HCT116 (cell line): ENCODE measurements around the gene TSEN34. TPM values are rescaled to one million over a fixed set of nuclear protein-coding genes. Genes with fewer than 3 reads are reported as not detected.

Experiments
- ATAC-seq: fragments of 200-7000 bp; cut with Tn5 transposase; 2 replicates; pipeline ENCODE4 v1.9.1; 2020; ENCODE audit warnings: mild to moderate bottlenecking, moderate library complexity
- BruUV-seq: library from RNA; stranded (reverse); fragments of 400-500 nt; replicated peaks from 2 replicates; lab custom pipeline; 2021; lab: Mats Ljungman, UMichigan
- CTCF ChIA-PET: fragments of 300-600 bp; sonication (Branson Sonifier 250); formaldehyde crosslinking; loops from one replicate; lab custom pipeline; 2021; ENCODE audit warnings: antibody characterized with exemption; lab: Charles Lee
- POLR2A ChIA-PET: fragments of 300-600, 350-600 bp; sonication (Branson Sonifier 250); formaldehyde crosslinking; loops from one replicate; lab custom pipeline; 2021; ENCODE audit warnings: antibody characterized with exemption; lab: Charles Lee
- RAD21 ChIA-PET, 2 experiments: fragments of 300-600 bp; sonication (Branson Sonifier 250); formaldehyde crosslinking; loops; one replicate each; lab custom pipeline; 2023; ENCODE audit warnings: low total read pairs in 2 of 2; ENCODE audit not compliant: uncharacterized antibody in 2 of 2, unreplicated experiment in 2 of 2, low non-redundant PET in 1 of 2; lab: Charles Lee
- DNase-seq: peaks from one replicate; pipeline ENCODE4 v3.0.0-alpha.2; 2010; ENCODE audit warnings: low read depth, low spot score
- H2AFZ ChIP-seq: fragments of 200-600 bp; shearing (Covaris generic), sonication (generic); 2 replicates; pipeline ENCODE4 v1.6.1; 2017; ENCODE audit warnings: low read depth, mixed run types, mixed read lengths, antibody characterized with exemption, low read length; ENCODE audit not compliant: poor library complexity, severe bottlenecking
- H3K27ac ChIP-seq: 2 replicates; pipeline ENCODE4 v1.5.1; 2012; ENCODE audit warnings: low read depth, low read length
- H3K27me3 ChIP-seq: fragments of 200-600 bp; sonication (generic); 2 replicates; pipeline ENCODE4 v1.6.1; 2016; ENCODE audit warnings: mixed run types, low read length, mixed read lengths; ENCODE audit not compliant: insufficient read depth
- H3K36me3 ChIP-seq, 2 experiments: fragments of 200-500 bp in 1 of 2; fragments of 200-600 bp in 1 of 2; sonication (Bioruptor generic) in 1 of 2; sonication (generic) in 1 of 2; 2 replicates each; pipeline versions ENCODE4 v1.5.1 to v1.6.1; 2014 to 2016; ENCODE audit warnings: low read length in 2 of 2, inconsistent platforms in 1 of 2, mixed read lengths in 1 of 2, mixed run types in 1 of 2; ENCODE audit not compliant: insufficient read depth in 2 of 2, control insufficient read depth in 1 of 2
- H3K4me1 ChIP-seq, 2 experiments: fragments of 200-600 bp in 1 of 2; sonication (generic) in 1 of 2; 2 replicates each; pipeline versions ENCODE4 v1.5.1 to v1.6.1; 2012 to 2017; ENCODE audit warnings: low read length in 2 of 2, inconsistent platforms in 1 of 2, mild to moderate bottlenecking in 1 of 2, mixed read lengths in 1 of 2, mixed run types in 1 of 2, moderate library complexity in 1 of 2; ENCODE audit not compliant: insufficient read depth in 2 of 2, control insufficient read depth in 1 of 2
- H3K4me2 ChIP-seq: fragments of 200-600 bp; sonication (generic); 2 replicates; pipeline ENCODE4 v1.6.1; 2017; ENCODE audit warnings: mixed run types, low read length, mixed read lengths
- H3K4me3 ChIP-seq, 2 experiments: fragments of 200-600 bp in 1 of 2; sonication (generic) in 1 of 2; replicated peaks in 1 of 2; 2 replicates each; pipeline ENCODE4 v1.5.1; 2011 to 2016; ENCODE audit warnings: low read length in 2 of 2, control low read depth in 1 of 2, low read depth in 1 of 2, mild to moderate bottlenecking in 1 of 2, mixed read lengths in 1 of 2, mixed run types in 1 of 2
- H3K79me2 ChIP-seq: fragments of 200-600 bp; sonication (generic); 2 replicates; pipeline ENCODE4 v1.6.1; 2017; ENCODE audit warnings: mild to moderate bottlenecking, mixed run types, low read length, moderate library complexity, mixed read lengths; ENCODE audit not compliant: insufficient read depth
- H3K9ac ChIP-seq: fragments of 200-600 bp; sonication (generic); 2 replicates; pipeline ENCODE4 v1.6.1; 2016; ENCODE audit warnings: low read length, mixed read lengths
- H3K9me2 ChIP-seq: fragments of 200-600 bp; sonication (generic), shearing (Covaris generic); 2 replicates; pipeline ENCODE4 v1.6.1; 2017; ENCODE audit warnings: mixed run types, mild to moderate bottlenecking, moderate library complexity; ENCODE audit not compliant: insufficient read depth
- H3K9me3 ChIP-seq, 2 experiments: fragments of 200-500 bp in 1 of 2; fragments of 200-600 bp in 1 of 2; sonication (Bioruptor generic) in 1 of 2; sonication (generic) in 1 of 2; 2 replicates each; pipeline ENCODE4 v1.6.1; 2014 to 2017; ENCODE audit warnings: low read length in 2 of 2, mixed read lengths in 2 of 2, inconsistent platforms in 1 of 2, low read depth in 1 of 2, mild to moderate bottlenecking in 1 of 2, mixed run types in 1 of 2, moderate library complexity in 1 of 2; ENCODE audit not compliant: control insufficient read depth in 1 of 2, insufficient read depth in 1 of 2
- H4K20me1 ChIP-seq: fragments of 200-600 bp; sonication (generic), shearing (Covaris generic); 2 replicates; pipeline ENCODE4 v1.6.1; 2017; ENCODE audit warnings: mixed run types, mild to moderate bottlenecking, moderate library complexity; ENCODE audit not compliant: insufficient read depth
- CBX3 ChIP-seq: IDR thresholded peaks from 2 replicates; pipeline ENCODE4 v1.6.1; 2012; ENCODE audit warnings: low read depth
- CEBPB ChIP-seq: IDR thresholded peaks from 2 replicates; pipeline ENCODE4 v1.6.1; 2012; ENCODE audit warnings: low read depth
- EGR1 ChIP-seq: IDR thresholded peaks from 2 replicates; pipeline ENCODE4 v1.6.1; 2012; ENCODE audit warnings: low read depth
- JUND ChIP-seq: IDR thresholded peaks from 2 replicates; pipeline ENCODE4 v1.6.1; 2012
- POLR2A ChIP-seq: IDR thresholded peaks from 2 replicates; pipeline ENCODE4 v1.7.0; 2011; ENCODE audit warnings: borderline replicate concordance; ENCODE audit not compliant: insufficient read depth, insufficient read length; ENCODE audit errors: extremely low read depth
- POLR2AphosphoS5 ChIP-seq: IDR thresholded peaks from 2 replicates; pipeline ENCODE4 v1.6.1; 2011; ENCODE audit warnings: mild to moderate bottlenecking, low read depth, low read length, moderate library complexity
- RAD21 ChIP-seq: IDR thresholded peaks from 2 replicates; pipeline ENCODE4 v1.6.1; 2012; ENCODE audit warnings: low read depth, mild to moderate bottlenecking
- SRF ChIP-seq: IDR thresholded peaks from 2 replicates; pipeline ENCODE4 v1.6.1; 2012; ENCODE audit warnings: low read depth
- ZNF274 ChIP-seq: fragments of 200-500 bp; sonication (Bioruptor generic); IDR thresholded peaks from 2 replicates; pipeline ENCODE4 v1.6.1; 2014; ENCODE audit warnings: mild to moderate bottlenecking, low read depth, low read length, inconsistent platforms
- intact Hi-C: fragments of 100-400 bp; cut with micrococcal nuclease; formaldehyde crosslinking; loops from 2 replicates; pipeline ENCODE4 v1.10.0; 2022
- total RNA-seq: library from RNA; stranded (reverse); gene quantifications from one replicate; pipeline ENCODE4 v1.2.1, GENCODE V29; 2021; ENCODE audit not compliant: unreplicated experiment
- TF ChIP-seq, protein P1 (sequence below): IDR thresholded peaks from 2 replicates; pipeline ENCODE4 v1.6.1; 2012; ENCODE audit warnings: low read depth
- TF ChIP-seq, protein P2 (sequence below): IDR thresholded peaks from 2 replicates; pipeline ENCODE4 v1.6.1; 2011; ENCODE audit warnings: mild to moderate bottlenecking, low read length, moderate library complexity; ENCODE audit not compliant: insufficient replicate concordance; ENCODE audit errors: extremely low read depth

The TSEN34 gene
- total RNA-seq, 1 experiment from 2014 or later: 99.9 TPM

DNA sequence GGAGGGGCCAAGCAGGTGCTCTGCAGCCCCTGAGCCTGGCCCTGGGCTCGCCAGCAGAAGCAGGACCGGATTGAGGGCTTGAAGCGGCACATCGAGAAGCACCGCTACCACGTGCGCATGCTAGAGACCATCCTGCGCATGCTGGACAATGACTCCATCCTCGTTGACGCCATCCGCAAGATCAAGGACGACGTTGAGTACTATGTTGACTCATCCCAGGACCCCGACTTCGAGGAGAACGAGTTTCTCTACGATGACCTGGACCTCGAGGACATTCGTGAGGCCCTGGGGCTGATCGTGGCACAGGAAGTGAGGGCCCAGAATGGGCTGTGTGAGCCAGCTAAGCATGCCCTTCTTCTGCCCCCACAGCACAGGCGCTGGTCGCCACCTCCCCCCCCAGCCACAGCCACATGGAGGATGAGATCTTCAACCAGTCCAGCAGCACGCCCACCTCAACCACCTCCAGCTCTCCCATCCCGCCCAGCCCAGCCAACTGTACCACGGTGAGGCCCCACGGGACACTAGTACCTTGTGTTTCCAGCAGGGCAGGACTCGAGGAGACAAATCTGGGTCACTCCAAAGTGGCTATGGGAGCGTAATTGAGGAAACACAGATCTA lies 45.5 kb upstream of the TSEN34 start:
- BruUV-seq: no TSS peak
- Histone ChIP-seq H3K4me1 (no peaks in the 10 kb centered on the region), H3K27me3 (no peaks in the 10 kb centered on the region), H3K9me2 (no peaks in the 10 kb centered on the region), H3K9me3 (no peaks in the 10 kb centered on the region), H3K4me3 (no peak overlapping the region), H3K9ac (no peak overlapping the region), H3K79me2 (peaks cover 34% of the 10 kb centered on the region), H4K20me1 (no peaks in the 10 kb centered on the region), H3K27ac (no peak overlapping the region), H3K4me2 (no peak overlapping the region), H2AFZ (no peak overlapping the region), H3K36me3 (peaks cover 62 to 72% of the 10 kb centered on the region in 2 experiments; a peak in 3 of 4 replicates)
- RAD21 ChIA-PET: no interaction called here
- DNase-seq (no peak), ATAC-seq (no peak)
- intact Hi-C loops: no loop called here
- CTCF ChIA-PET: no interaction called here
- POLR2A ChIA-PET: no interaction called here
- no peak for TF ChIP-seq CBX3
- no peak for TF ChIP-seq JUND
- no peak for TF ChIP-seq SRF
- TF ChIP-seq CEBPB: no peak
- TF ChIP-seq, protein P1, sequence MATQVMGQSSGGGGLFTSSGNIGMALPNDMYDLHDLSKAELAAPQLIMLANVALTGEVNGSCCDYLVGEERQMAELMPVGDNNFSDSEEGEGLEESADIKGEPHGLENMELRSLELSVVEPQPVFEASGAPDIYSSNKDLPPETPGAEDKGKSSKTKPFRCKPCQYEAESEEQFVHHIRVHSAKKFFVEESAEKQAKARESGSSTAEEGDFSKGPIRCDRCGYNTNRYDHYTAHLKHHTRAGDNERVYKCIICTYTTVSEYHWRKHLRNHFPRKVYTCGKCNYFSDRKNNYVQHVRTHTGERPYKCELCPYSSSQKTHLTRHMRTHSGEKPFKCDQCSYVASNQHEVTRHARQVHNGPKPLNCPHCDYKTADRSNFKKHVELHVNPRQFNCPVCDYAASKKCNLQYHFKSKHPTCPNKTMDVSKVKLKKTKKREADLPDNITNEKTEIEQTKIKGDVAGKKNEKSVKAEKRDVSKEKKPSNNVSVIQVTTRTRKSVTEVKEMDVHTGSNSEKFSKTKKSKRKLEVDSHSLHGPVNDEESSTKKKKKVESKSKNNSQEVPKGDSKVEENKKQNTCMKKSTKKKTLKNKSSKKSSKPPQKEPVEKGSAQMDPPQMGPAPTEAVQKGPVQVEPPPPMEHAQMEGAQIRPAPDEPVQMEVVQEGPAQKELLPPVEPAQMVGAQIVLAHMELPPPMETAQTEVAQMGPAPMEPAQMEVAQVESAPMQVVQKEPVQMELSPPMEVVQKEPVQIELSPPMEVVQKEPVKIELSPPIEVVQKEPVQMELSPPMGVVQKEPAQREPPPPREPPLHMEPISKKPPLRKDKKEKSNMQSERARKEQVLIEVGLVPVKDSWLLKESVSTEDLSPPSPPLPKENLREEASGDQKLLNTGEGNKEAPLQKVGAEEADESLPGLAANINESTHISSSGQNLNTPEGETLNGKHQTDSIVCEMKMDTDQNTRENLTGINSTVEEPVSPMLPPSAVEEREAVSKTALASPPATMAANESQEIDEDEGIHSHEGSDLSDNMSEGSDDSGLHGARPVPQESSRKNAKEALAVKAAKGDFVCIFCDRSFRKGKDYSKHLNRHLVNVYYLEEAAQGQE: no peak
- TF ChIP-seq POLR2AphosphoS5: no peak
- TF ChIP-seq, protein P2, sequence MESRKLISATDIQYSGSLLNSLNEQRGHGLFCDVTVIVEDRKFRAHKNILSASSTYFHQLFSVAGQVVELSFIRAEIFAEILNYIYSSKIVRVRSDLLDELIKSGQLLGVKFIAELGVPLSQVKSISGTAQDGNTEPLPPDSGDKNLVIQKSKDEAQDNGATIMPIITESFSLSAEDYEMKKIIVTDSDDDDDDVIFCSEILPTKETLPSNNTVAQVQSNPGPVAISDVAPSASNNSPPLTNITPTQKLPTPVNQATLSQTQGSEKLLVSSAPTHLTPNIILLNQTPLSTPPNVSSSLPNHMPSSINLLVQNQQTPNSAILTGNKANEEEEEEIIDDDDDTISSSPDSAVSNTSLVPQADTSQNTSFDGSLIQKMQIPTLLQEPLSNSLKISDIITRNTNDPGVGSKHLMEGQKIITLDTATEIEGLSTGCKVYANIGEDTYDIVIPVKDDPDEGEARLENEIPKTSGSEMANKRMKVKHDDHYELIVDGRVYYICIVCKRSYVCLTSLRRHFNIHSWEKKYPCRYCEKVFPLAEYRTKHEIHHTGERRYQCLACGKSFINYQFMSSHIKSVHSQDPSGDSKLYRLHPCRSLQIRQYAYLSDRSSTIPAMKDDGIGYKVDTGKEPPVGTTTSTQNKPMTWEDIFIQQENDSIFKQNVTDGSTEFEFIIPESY: no peak
- TF ChIP-seq POLR2A: no peak
- TF ChIP-seq ZNF274: no peak
- TF ChIP-seq EGR1: no peak
- no peak for TF ChIP-seq RAD21
